Measurements from ENCODE around the gene TAF4.

The TAF4 gene

DNA sequence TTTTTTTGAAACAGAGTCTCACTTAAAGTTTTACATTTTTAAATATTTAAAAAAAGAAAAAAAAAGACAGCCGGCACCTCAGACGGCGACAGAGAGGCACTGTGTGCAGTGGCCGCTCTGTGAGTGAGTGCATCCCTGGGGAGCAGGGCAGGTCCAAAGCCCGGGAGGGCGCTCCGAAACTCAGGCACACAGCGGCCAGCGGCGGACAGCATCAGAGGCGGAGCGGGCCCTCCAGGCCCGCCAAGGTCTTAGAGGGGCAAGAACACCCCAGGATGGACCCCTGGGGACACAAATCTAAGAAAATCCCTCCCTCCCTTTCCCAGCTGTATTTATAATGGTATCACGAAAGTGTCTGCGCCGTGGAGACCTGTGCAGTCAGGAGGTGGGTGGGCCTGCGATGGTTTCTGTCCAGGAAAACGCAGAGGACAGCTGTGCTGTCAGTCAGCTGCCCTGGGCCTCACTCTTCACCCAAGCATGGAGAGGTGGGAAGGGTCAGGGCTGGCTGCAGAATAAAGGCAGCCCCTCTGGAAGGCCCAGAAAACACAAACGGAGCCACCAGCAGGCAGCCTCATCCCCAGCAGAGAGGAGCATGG, 43.8 kb downstream of the TAF4 start:
- no peak for TF ChIP-seq CTCF (IDR thresholded peaks at IDR 0.05)
- TF ChIP-seq ZFX (IDR thresholded peaks at IDR 0.05; ENCODE audit: borderline replicate concordance), result no peak
- no peak overlapping the region for H3K27ac ChIP-seq

- H3K27ac ChIP-seq, result no peak overlapping the region
- no peak for TF ChIP-seq ZFX (IDR thresholded peaks at IDR 0.05; ENCODE audit: borderline replicate concordance)
- no peak for TF ChIP-seq CTCF (IDR thresholded peaks at IDR 0.05)
These were observed 44.6 kb downstream of the TAF4 start for GRCh38 chr20:62020935-62021701.

- TF ChIP-seq ZFX (IDR thresholded peaks at IDR 0.05; ENCODE audit: borderline replicate concordance) (no peak), CTCF (IDR thresholded peaks at IDR 0.05) (no peak)
- H3K27ac ChIP-seq, result no peak overlapping the region
These were observed 45.7 kb downstream of the TAF4 start for GRCh38 chr20:62019881-62020492.

- TF ChIP-seq CTCF (IDR thresholded peaks at IDR 0.05) (no peak), ZFX (IDR thresholded peaks at IDR 0.05; ENCODE audit: borderline replicate concordance) (no peak)
These were observed 46.4 kb downstream of the TAF4 start for GRCh38 chr20:62019144-62019805.

GRCh38 chr20:62018437-62019143, 47.1 kb downstream of the TAF4 start:
- no peak overlapping the region for H3K27ac ChIP-seq
- TF ChIP-seq CTCF (IDR thresholded peaks at IDR 0.05), result no peak
- TF ChIP-seq ZFX (IDR thresholded peaks at IDR 0.05; ENCODE audit: borderline replicate concordance), result no peak

More at GRCh38 chr20:62019144-62019805, 46.4 kb downstream of the TAF4 start:
- H3K27ac ChIP-seq, result no peak overlapping the region

- no peak overlapping the region for H3K27ac ChIP-seq
- TF ChIP-seq CTCF (IDR thresholded peaks at IDR 0.05) (no peak), ZFX (IDR thresholded peaks at IDR 0.05; ENCODE audit: borderline replicate concordance) (no peak)
These were observed 50.0 kb downstream of the TAF4 start for GRCh38 chr20:62015540-62016288.

All from 22Rv1 (cell line).